WERI-Rb-1 (cell line): ENCODE measurements around the gene METTL26.
A peak's percentile ranks its signal among the peaks of the same experiment; 100 is the strongest.

ENCODE experiments used
- DNase-seq: peaks from one replicate; pipeline ENCODE4 v3.0.0-alpha.2; 2020
- H3K27ac ChIP-seq: fragments of 250-450 bp; sonication (Bioruptor Pico); 2 replicates; pipeline ENCODE4 v1.5.1; 2020; ENCODE audit warnings: mild to moderate bottlenecking, moderate library complexity
- H3K27me3 ChIP-seq: fragments of 250-450 bp; sonication (Bioruptor Pico); 2 replicates; pipeline ENCODE4 v1.5.1; 2021; ENCODE audit warnings: mild to moderate bottlenecking, low read depth, moderate library complexity; ENCODE audit not compliant: insufficient read depth, severe bottlenecking
- H3K36me3 ChIP-seq: fragments of 250-450 bp; sonication (Bioruptor Pico); 2 replicates; pipeline ENCODE4 v1.5.1; 2020; ENCODE audit warnings: mild to moderate bottlenecking, moderate library complexity
- H3K4me3 ChIP-seq: 2 replicates; pipeline ENCODE4 v1.5.1; 2011; ENCODE audit warnings: low read depth, mild to moderate bottlenecking, control low read depth, low read length
- H3K9me3 ChIP-seq: fragments of 250-450 bp; sonication (Bioruptor Pico); 2 replicates; pipeline ENCODE4 v1.5.1; 2021; ENCODE audit warnings: mild to moderate bottlenecking, moderate library complexity; ENCODE audit not compliant: severe bottlenecking
- CTCF ChIP-seq: IDR thresholded peaks from 2 replicates; pipeline ENCODE4 v1.5.1; 2011; ENCODE audit warnings: low read depth, mild to moderate bottlenecking, control low read depth, inconsistent platforms, low read length

Gene METTL26

GRCh38 chr16:672371-672770 is 36.3 kb upstream of the METTL26 start:
- Histone ChIP-seq H3K36me3 (peaks cover 61% of the 10 kb centered on the region), H3K27ac (no peak overlapping the region), H3K27me3 (no peaks in the 10 kb centered on the region), H3K9me3 (no peaks in the 10 kb centered on the region), H3K4me3 (no peak overlapping the region)
- DNase-seq = no peak
- no peak for TF ChIP-seq CTCF

DNA sequence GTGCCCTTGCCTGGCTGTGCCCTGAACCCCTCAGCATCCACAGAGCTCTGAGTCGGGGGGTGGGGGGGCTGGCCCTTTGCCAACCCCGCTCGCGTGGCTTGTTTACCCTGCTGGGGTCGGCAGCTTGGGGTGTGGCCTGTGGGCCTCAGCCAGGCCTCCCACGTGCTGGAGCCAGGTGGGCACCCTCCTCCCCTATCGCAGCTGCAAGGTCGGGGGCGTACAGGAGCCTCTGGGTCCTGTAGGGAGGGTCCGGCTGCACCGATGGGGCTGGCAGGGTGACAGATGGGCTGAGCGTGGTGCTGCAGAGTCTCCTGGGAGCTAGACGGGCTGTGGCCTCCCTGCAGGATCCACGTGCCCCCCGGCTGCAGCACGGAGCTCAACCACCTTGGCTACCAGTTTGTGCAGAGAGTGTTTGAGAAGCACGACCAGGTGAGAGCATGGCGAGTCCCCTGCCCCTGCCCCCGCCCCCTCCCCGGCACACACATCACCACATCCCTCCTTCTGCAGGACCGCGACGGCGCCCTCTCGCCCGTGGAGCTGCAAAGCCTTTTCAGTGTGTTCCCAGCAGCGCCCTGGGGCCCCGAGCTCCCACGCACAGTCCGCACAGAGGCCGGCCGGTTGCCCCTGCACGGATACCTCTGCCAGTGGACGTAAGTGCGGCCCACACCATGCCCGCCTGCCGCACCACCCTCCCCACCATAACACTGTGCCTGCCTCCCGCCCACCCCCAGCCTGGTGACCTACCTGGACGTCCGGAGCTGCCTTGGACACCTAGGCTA is 35.4 kb upstream of the METTL26 start:
- H3K36me3 ChIP-seq = peaks cover 64% of the 10 kb centered on the region
- no peaks in the 10 kb centered on the region for H3K9me3 ChIP-seq
- H3K27ac ChIP-seq = no peak overlapping the region
- H3K4me3 ChIP-seq = no peak overlapping the region
- no peak for DNase-seq
- no peak for TF ChIP-seq CTCF
- no peaks in the 10 kb centered on the region for H3K27me3 ChIP-seq

DNA sequence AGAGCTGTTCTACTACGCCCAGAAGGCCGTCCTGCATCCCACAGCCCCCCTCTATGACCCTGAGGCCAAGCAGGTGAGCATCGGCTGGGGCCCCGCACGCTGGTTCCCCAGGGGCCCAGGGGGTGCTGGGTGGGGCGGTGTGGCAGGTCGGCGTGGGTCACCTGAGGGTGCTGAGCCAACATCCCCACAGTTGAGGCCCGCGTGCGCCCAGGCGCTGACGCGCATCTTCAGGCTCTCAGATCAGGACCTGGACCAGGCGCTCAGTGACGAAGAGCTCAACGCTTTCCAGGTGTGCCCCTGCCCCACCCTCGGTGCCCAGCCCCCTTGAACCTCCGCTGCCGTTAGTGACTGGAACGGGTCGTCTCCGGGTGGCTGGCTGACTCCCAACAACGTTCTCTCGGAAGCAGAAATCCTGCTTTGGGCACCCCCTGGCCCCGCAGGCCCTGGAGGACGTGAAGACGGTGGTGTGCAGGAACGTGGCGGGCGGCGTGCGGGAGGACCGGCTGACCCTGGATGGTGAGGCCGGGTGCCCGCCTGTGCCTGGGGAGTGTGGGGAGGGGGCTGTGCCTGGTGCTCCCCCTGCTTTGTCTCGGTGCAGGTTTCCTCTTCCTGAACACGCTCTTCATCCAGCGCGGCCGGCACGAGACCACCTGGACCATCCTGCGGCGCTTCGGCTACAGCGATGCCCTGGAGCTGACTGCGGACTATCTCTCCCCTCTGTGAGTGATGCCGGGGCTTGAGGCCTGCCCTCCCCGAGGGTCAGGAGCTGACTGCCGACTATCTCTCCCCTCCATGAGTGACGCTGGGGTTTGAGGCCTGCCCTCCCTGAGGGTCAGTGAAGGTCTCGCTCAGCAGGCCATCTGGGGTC is 34.6 kb upstream of the METTL26 start:
- no peaks in the 10 kb centered on the region for H3K9me3 ChIP-seq
- no peak for DNase-seq
- H3K27ac ChIP-seq = no peak overlapping the region
- no peak for TF ChIP-seq CTCF
- H3K4me3 ChIP-seq = no peak overlapping the region
- H3K27me3 ChIP-seq = no peaks in the 10 kb centered on the region
- H3K36me3 ChIP-seq = peaks cover 64% of the 10 kb centered on the region

- H3K4me3 ChIP-seq = no peak overlapping the region
- H3K9me3 ChIP-seq = no peaks in the 10 kb centered on the region
- DNase-seq = no peak
- peaks cover 64% of the 10 kb centered on the region for H3K36me3 ChIP-seq
- no peak overlapping the region for H3K27ac ChIP-seq
- H3K27me3 ChIP-seq = no peaks in the 10 kb centered on the region
- no peak for TF ChIP-seq CTCF
Observed at GRCh38 chr16:669666-670065, 33.6 kb upstream of the METTL26 start.

DNA sequence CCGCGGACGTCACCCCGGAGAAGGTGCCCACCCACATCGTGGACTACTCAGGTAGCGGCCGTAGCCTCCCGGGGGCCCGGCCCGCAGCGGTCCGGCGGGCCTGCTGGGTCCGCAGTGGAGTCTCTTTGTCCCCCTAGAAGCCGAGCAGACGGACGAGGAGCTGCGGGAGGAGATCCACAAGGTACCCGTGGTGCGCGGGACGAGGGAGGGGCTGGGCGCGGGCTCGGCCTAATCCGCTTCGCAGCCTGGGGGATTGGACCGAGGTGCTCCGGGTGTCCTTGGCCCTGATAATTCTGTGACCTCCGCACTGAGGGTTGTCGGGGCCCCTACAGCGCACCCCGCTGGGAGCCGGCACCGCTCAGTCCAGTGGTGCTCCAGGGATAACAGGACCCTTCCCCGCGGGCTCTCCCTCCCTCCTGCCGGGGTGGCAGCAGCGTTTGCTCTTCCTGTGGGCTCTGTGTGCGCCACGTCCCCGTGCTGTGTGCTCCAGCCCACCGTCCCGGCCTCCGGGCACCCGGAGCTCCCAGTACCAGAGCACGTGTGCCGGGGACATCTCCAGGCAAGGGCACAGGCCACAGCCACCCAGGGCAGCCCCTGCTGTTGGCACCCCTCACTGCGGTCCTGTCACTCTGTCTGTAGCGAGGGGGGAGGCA is 32.5 kb upstream of the METTL26 start:
- peak overlapping the region; percentile 88 for H3K27ac ChIP-seq
- H3K4me3 ChIP-seq = peak overlapping the region; percentile 84
- H3K36me3 ChIP-seq = peaks cover 63% of the 10 kb centered on the region
- TF ChIP-seq CTCF = no peak
- H3K9me3 ChIP-seq = no peaks in the 10 kb centered on the region
- H3K27me3 ChIP-seq = no peaks in the 10 kb centered on the region
- peak; percentile 74 for DNase-seq
